Panc1 (cell line): ENCODE measurements around the gene WDR35.

Source experiments
- POLR2AphosphoS5 ChIP-seq: IDR thresholded peaks from 2 replicates; pipeline ENCODE4 v1.6.1; 2012; ENCODE audit warnings: mild to moderate bottlenecking, low read depth, low read length, moderate library complexity
- SIN3A ChIP-seq: IDR thresholded peaks from 2 replicates; pipeline ENCODE4 v1.6.1; 2012; ENCODE audit warnings: low read depth, mild to moderate bottlenecking, low read length, moderate library complexity, borderline replicate concordance; ENCODE audit not compliant: insufficient read depth
- TCF7L2 ChIP-seq: IDR thresholded peaks from 2 replicates; pipeline ENCODE4 v1.6.1; 2011; ENCODE audit warnings: mild to moderate bottlenecking, low read depth, low read length, inconsistent platforms
- TF ChIP-seq, protein P1 (sequence below): fragments of 450-650 bp; IDR thresholded peaks from 2 replicates; pipeline ENCODE4 v1.5.1; 2017; ENCODE audit warnings: mild to moderate bottlenecking
- TF ChIP-seq, protein P2 (sequence below), 2 experiments: IDR thresholded peaks; 2 replicates each; pipeline ENCODE4 v1.6.1; 2011 to 2012; ENCODE audit warnings: low read depth in 2 of 2, control low read depth in 1 of 2, low read length in 1 of 2, mild to moderate bottlenecking in 1 of 2, moderate library complexity in 1 of 2; ENCODE audit not compliant: insufficient read depth in 1 of 2

DNA sequence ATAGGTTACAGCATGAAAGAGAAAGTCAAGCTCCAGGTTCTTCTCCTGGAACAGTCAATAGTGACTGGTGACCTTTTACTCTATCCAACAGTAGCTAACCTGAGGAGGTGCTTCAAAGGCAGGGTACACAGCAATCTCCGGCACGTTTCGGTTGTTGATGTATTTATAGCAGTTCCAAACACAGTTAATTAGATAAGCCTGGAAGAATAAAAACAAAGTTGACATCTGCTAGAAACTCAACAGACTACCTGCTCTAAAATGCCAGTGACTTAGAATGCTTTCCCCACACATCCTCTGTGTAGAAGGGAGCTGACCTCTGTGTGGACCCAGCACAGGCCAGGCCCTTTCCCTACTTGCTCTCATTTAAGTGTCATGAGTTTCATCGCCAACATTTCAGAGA lies 44.3 kb upstream of the WDR35 start:
- TF ChIP-seq, protein P1, sequence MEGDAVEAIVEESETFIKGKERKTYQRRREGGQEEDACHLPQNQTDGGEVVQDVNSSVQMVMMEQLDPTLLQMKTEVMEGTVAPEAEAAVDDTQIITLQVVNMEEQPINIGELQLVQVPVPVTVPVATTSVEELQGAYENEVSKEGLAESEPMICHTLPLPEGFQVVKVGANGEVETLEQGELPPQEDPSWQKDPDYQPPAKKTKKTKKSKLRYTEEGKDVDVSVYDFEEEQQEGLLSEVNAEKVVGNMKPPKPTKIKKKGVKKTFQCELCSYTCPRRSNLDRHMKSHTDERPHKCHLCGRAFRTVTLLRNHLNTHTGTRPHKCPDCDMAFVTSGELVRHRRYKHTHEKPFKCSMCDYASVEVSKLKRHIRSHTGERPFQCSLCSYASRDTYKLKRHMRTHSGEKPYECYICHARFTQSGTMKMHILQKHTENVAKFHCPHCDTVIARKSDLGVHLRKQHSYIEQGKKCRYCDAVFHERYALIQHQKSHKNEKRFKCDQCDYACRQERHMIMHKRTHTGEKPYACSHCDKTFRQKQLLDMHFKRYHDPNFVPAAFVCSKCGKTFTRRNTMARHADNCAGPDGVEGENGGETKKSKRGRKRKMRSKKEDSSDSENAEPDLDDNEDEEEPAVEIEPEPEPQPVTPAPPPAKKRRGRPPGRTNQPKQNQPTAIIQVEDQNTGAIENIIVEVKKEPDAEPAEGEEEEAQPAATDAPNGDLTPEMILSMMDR = no peak
- TF ChIP-seq TCF7L2 (no peak), SIN3A (no peak), POLR2AphosphoS5 (no peak)
- TF ChIP-seq, protein P2, sequence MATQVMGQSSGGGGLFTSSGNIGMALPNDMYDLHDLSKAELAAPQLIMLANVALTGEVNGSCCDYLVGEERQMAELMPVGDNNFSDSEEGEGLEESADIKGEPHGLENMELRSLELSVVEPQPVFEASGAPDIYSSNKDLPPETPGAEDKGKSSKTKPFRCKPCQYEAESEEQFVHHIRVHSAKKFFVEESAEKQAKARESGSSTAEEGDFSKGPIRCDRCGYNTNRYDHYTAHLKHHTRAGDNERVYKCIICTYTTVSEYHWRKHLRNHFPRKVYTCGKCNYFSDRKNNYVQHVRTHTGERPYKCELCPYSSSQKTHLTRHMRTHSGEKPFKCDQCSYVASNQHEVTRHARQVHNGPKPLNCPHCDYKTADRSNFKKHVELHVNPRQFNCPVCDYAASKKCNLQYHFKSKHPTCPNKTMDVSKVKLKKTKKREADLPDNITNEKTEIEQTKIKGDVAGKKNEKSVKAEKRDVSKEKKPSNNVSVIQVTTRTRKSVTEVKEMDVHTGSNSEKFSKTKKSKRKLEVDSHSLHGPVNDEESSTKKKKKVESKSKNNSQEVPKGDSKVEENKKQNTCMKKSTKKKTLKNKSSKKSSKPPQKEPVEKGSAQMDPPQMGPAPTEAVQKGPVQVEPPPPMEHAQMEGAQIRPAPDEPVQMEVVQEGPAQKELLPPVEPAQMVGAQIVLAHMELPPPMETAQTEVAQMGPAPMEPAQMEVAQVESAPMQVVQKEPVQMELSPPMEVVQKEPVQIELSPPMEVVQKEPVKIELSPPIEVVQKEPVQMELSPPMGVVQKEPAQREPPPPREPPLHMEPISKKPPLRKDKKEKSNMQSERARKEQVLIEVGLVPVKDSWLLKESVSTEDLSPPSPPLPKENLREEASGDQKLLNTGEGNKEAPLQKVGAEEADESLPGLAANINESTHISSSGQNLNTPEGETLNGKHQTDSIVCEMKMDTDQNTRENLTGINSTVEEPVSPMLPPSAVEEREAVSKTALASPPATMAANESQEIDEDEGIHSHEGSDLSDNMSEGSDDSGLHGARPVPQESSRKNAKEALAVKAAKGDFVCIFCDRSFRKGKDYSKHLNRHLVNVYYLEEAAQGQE (IDR thresholded peaks at IDR 0.05; ENCODE audit: insufficient read depth in 1 of 2, low read depth in 2 of 2, low read length in 1 of 2) = no peak
